CD4-positive, CD25-positive, alpha-beta regulatory T cell (primary cell): ENCODE results near the gene CMPK2. TPM values are rescaled to one million over a fixed set of nuclear protein-coding genes. Genes with fewer than 3 reads are reported as not detected.

Source experiments
- ATAC-seq, 2 donors: fragments of 150-1000 bp; cut with Tn5 transposase; one replicate each; pipeline ENCODE4 v1.10.0; 2021; ENCODE audit warnings: low read depth in 2 of 2, moderate number of reproducible peaks in 2 of 2, moderate library complexity in 1 of 2
- DNase-seq, 3 donors: peaks; one replicate each; pipeline versions ENCODE4 v3.0.0 to v3.0.0-alpha.2; 2012 to 2022; ENCODE audit warnings: mixed read lengths in 1 of 3
- H3K27ac ChIP-seq: one replicate; pipeline ENCODE4 v1.7.0; 2013; ENCODE audit warnings: mild to moderate bottlenecking, low read length; ENCODE audit not compliant: insufficient read depth, poor library complexity, severe bottlenecking
- H3K27me3 ChIP-seq: one replicate; pipeline ENCODE4 v1.7.0; 2013; ENCODE audit warnings: low read length; ENCODE audit not compliant: control insufficient read depth, insufficient read depth
- H3K36me3 ChIP-seq: one replicate; pipeline ENCODE4 v1.7.0; 2013; ENCODE audit warnings: mild to moderate bottlenecking, low read length, moderate library complexity; ENCODE audit not compliant: control insufficient read depth, insufficient read depth
- H3K4me1 ChIP-seq: 2 replicates; pipeline ENCODE4 v1.7.0; 2013; ENCODE audit warnings: mild to moderate bottlenecking, low read length; ENCODE audit not compliant: insufficient read depth, control insufficient read depth, poor library complexity, severe bottlenecking
- H3K4me3 ChIP-seq: one replicate; pipeline ENCODE4 v1.7.0; 2013; ENCODE audit warnings: low read depth, mild to moderate bottlenecking, low read length, moderate library complexity
- H3K9me3 ChIP-seq, 2 experiments: 1 replicate in 1 of 2; 2 replicates in 1 of 2; pipeline ENCODE4 v1.7.0; 2013; ENCODE audit warnings: low read length in 2 of 2, mild to moderate bottlenecking in 1 of 2, moderate library complexity in 1 of 2; ENCODE audit not compliant: control insufficient read depth in 2 of 2
- H3K27ac Mint-ChIP-seq, 3 donors: one replicate each; pipeline ENCODE4 v1.8.0; 2020 to 2022; ENCODE audit warnings: mild to moderate bottlenecking in 3 of 3, mixed read lengths in 3 of 3, moderate library complexity in 2 of 3
- H3K27me3 Mint-ChIP-seq: one replicate; pipeline ENCODE4 v1.8.0; 2022; ENCODE audit warnings: mild to moderate bottlenecking, mixed read lengths
- H3K36me3 Mint-ChIP-seq: one replicate; pipeline ENCODE4 v1.8.0; 2020; ENCODE audit warnings: mixed read lengths
- H3K4me1 Mint-ChIP-seq, 4 donors: one replicate each; pipeline ENCODE4 v1.8.0; 2020 to 2022; ENCODE audit warnings: mixed read lengths in 4 of 4, mild to moderate bottlenecking in 1 of 4
- H3K4me3 Mint-ChIP-seq, 4 donors: one replicate each; pipeline ENCODE4 v1.8.0; 2020 to 2022; ENCODE audit warnings: mild to moderate bottlenecking in 4 of 4, mixed read lengths in 4 of 4, moderate library complexity in 3 of 4
- H3K9me3 Mint-ChIP-seq, 7 donors: one replicate each; pipeline ENCODE4 v1.8.0; 2020 to 2022; ENCODE audit warnings: mixed read lengths in 7 of 7, mild to moderate bottlenecking in 3 of 7, moderate library complexity in 2 of 7
- polyA plus RNA-seq, 4 donors: library from polyadenylated mRNA; unstranded; fragments of 300-500 nt; fragmentation: Illumina TruSeq; gene quantifications; one replicate each; pipeline ENCODE4 v1.2.3, GENCODE V29; 2021
- total RNA-seq: library from RNA; stranded (reverse); gene quantifications from one replicate; pipeline ENCODE4 v1.2.3, GENCODE V29; 2022

Gene CMPK2, protein sequence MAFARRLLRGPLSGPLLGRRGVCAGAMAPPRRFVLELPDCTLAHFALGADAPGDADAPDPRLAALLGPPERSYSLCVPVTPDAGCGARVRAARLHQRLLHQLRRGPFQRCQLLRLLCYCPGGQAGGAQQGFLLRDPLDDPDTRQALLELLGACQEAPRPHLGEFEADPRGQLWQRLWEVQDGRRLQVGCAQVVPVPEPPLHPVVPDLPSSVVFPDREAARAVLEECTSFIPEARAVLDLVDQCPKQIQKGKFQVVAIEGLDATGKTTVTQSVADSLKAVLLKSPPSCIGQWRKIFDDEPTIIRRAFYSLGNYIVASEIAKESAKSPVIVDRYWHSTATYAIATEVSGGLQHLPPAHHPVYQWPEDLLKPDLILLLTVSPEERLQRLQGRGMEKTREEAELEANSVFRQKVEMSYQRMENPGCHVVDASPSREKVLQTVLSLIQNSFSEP
- total RNA-seq (7.4 TPM), polyA plus RNA-seq (1 to 10 TPM; 1.7 to 6.7 (median 3.5) TPM)

DNA sequence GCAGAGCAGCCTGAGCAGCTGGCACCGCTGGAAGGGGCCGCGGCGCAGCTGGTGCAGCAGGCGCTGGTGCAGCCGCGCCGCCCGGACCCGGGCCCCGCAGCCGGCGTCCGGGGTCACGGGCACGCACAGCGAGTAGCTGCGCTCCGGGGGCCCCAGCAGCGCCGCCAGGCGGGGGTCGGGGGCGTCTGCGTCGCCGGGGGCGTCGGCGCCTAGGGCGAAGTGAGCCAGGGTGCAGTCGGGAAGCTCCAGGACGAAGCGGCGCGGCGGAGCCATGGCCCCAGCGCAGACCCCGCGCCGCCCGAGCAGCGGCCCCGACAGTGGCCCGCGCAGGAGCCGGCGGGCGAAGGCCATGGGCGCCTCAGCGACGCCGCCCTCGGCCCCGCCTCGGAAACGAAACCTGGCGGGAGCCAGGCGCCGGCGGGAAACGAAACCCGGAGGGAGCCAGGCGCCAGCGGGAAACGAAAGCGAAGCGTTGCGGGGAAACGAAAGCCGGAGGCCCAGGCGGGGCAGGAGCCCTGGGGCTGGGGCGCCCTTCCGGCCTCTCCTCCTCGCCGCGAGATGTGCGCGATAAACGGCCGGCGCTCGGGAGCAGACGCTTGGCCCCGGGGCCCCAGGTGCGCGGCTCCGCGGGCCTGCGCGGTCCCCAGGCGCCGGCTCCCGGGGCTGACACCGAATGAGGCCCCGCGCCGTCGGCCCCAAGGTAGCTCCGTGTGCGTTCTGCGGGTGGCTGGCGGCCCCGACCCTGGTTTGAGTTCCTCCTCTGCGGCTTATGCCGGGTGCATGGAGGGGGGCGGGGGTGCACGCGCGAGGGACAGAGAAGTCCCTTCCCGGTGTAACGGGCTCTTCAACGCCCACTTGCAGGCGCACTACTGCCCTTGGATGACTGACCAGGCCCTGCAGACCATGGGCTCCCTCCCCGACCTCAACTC, at the start of gene CMPK2:
Gene CMPK2 (minus strand): TSS at position 562 of the 929 bp plus-strand sequence. CDS start 211 bp downstream, at position 351.
- peaks cover 0 to 4% (median 1%) of the 10 kb centered on the region in 7 donors for H3K9me3 Mint-ChIP-seq
- peaks cover 0 to under 1% of the 10 kb centered on the region in 2 experiments for H3K9me3 ChIP-seq
- peak within 1 kb of the TSS; percentile 29 for H3K27ac ChIP-seq
- peak within 1 kb of the TSS; percentile 92 to 98 (median 96) for H3K4me3 Mint-ChIP-seq
- DNase-seq (peak; percentile 60 to 87 (median 74)), ATAC-seq (peak; percentile 73 to 77)
- peaks cover 22% of the 10 kb centered on the region for H3K36me3 Mint-ChIP-seq
- peak within 1 kb of the TSS; percentile 92 to 98 (median 94) for H3K27ac Mint-ChIP-seq
- H3K27me3 ChIP-seq, result no peaks in the 10 kb centered on the region
- peak within 1 kb of the TSS; percentile 80 for H3K4me3 ChIP-seq
- H3K4me1 Mint-ChIP-seq, result peaks cover 6 to 41% (median 23%) of the 10 kb centered on the region in 4 donors
- peaks cover 7% of the 10 kb centered on the region for H3K4me1 ChIP-seq
- H3K27me3 Mint-ChIP-seq, result peaks cover 21% of the 10 kb centered on the region
- H3K36me3 ChIP-seq, result peaks cover 2% of the 10 kb centered on the region

DNA sequence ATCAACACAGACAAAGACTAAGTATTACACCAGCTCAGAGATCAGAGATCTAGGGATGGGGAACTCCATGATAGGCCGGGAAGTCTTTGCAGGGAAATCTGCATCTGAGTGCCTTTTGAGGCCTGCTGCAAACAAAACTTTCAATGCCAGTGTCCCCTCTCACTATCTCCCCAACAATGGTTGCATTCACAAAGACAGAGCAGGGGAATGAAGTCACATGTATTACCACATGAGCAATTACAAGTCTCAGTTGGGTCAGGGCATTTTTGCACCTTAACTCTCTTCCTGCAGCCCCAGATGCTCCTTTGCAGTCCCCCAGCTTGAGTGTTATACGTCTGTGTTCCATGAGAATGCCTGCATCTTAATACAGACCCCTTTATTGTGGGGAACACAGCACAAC, 49.7 kb upstream of the CMPK2 start:
- peak overlapping the region in 3 of 4 donors; percentile 18 to 72 (median 70) for H3K4me3 Mint-ChIP-seq
- no peak overlapping the region for H3K4me3 ChIP-seq
- peaks cover 20 to 78% (median 39%) of the 10 kb centered on the region in 4 donors for H3K4me1 Mint-ChIP-seq
- no peak overlapping the region for H3K27ac ChIP-seq
- peaks cover 17% of the 10 kb centered on the region for H3K27me3 ChIP-seq
- DNase-seq (no peak), ATAC-seq (no peak)
- peaks cover 0 to 1% (median 0%) of the 10 kb centered on the region in 7 donors for H3K9me3 Mint-ChIP-seq
- H3K9me3 ChIP-seq, result no peaks in the 10 kb centered on the region
- H3K4me1 ChIP-seq, result peaks cover 47% of the 10 kb centered on the region
- no peaks in the 10 kb centered on the region for H3K36me3 Mint-ChIP-seq
- H3K27ac Mint-ChIP-seq, result peak overlapping the region in 2 of 3 donors; percentile 52 to 76
- H3K27me3 Mint-ChIP-seq, result peaks cover 63% of the 10 kb centered on the region
- H3K36me3 ChIP-seq, result no peaks in the 10 kb centered on the region

DNA sequence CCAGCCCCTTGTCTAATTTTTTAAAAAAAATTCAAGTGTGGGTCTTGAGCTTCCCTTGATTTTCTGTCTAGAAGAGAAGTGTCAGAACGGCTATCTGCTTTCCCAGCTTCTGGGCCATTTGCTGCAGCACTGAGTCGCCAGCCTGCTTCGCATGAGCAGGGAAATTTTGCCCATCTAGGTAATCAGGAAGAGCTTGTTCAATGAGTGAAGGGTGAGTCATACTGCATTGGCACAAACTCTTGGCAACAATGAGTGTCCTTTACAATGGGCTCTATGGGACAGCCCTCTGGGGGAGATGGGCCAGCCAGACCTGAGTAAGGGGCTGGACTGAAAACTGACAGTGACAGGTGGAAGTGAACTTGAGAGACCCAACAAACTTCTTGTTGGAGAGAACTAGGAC, 49.1 kb upstream of the CMPK2 start:
- no peak for ATAC-seq
- H3K4me1 Mint-ChIP-seq, result peaks cover 23 to 78% (median 43%) of the 10 kb centered on the region in 4 donors

DNA sequence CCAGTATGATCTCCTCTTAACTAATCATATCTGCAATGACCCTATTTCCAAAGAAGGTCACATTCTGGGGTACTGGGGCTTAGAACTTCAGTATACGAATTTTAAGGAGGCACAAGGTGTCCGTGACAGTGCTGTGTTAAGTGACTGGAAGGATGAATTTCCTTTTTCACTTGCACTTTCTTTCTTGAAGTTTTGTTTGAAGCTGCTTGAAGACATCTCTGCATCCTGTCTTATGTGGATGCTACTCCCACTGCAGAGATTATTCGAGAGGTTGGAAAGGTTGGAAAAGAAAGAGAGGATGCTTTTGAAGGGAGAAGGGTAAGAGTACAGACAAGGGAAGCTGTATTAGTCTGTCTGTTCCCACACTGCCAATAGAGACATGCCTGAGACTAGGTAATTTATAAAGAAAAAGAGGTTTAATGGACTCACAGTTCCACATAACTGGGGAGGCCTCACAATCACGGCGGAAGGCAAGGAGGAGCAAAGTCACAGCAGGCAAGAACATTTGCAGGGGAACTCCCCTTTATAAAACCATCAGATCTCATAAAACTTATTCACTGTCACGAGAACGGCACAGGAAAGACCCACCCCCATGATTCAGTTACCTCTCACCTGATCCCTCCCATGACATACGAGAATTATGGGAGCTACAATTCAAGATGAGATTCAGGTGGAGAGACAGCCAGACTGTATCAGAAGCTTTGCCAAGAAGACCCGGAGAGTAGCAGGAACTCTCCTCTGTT, 47.9 kb upstream of the CMPK2 start:
- peak overlapping the region; percentile 70 to 82 (median 72) for H3K4me3 Mint-ChIP-seq
- Histone ChIP-seq H3K36me3 (no peaks in the 10 kb centered on the region), H3K27ac (peak overlapping the region; percentile 73), H3K4me3 (peak overlapping the region; percentile 45), H3K9me3 (no peaks in the 10 kb centered on the region), H3K27me3 (peaks cover 12% of the 10 kb centered on the region), H3K4me1 (peaks cover 65% of the 10 kb centered on the region)
- peaks cover 0 to 1% (median 0%) of the 10 kb centered on the region in 7 donors for H3K9me3 Mint-ChIP-seq
- H3K36me3 Mint-ChIP-seq, result no peaks in the 10 kb centered on the region
- H3K27ac Mint-ChIP-seq, result peak overlapping the region; percentile 81 to 96 (median 83)
- DNase-seq (peak; percentile 20 to 53 (median 48)), ATAC-seq (peak; percentile 29 to 32)
- H3K27me3 Mint-ChIP-seq, result peaks cover 68% of the 10 kb centered on the region
- peaks cover 36 to 78% (median 51%) of the 10 kb centered on the region in 4 donors for H3K4me1 Mint-ChIP-seq

More for the DNA sequence above, 49.1 kb upstream of the CMPK2 start:
- Histone ChIP-seq H3K36me3 (no peaks in the 10 kb centered on the region), H3K4me3 (no peak overlapping the region), H3K9me3 (no peaks in the 10 kb centered on the region), H3K27me3 (peaks cover 15% of the 10 kb centered on the region), H3K4me1 (peaks cover 53% of the 10 kb centered on the region), H3K27ac (peak overlapping the region; percentile 9)
- H3K36me3 Mint-ChIP-seq, result no peaks in the 10 kb centered on the region
- peaks cover 0 to 1% (median 0%) of the 10 kb centered on the region in 7 donors for H3K9me3 Mint-ChIP-seq
- peak overlapping the region; percentile 52 to 80 (median 76) for H3K27ac Mint-ChIP-seq
- H3K4me3 Mint-ChIP-seq, result peak overlapping the region in 1 of 4 donors; percentile 70
- DNase-seq, result no peak
- peaks cover 67% of the 10 kb centered on the region for H3K27me3 Mint-ChIP-seq

DNA sequence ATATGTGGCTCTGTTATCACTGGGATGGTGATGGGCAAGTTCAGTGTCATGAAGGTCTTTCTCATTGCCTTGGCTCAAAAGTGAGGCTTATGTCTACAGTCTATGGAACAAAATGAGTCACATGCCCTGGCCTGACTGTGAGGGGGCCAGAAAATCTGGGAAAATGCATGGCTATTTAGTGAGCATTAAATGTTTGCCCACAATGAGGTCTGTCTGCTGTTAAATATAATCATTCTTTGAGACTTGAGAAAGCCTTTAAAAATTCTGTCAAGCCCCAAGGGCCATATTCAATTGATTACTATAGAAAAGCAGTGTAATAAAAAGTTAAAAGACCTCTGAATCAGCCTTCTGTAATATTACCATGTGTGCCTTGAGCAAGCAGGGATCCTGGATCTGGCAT, 46.0 kb upstream of the CMPK2 start:
- peaks cover 72% of the 10 kb centered on the region for H3K27me3 Mint-ChIP-seq
- H3K9me3 Mint-ChIP-seq, result peaks cover 0 to 1% (median 0%) of the 10 kb centered on the region in 7 donors
- DNase-seq (no peak), ATAC-seq (no peak)
- peaks cover 40 to 94% (median 69%) of the 10 kb centered on the region in 4 donors for H3K4me1 Mint-ChIP-seq
- H3K27ac ChIP-seq, result peak overlapping the region; percentile 47
- peak overlapping the region; percentile 22 for H3K4me3 ChIP-seq
- H3K36me3 ChIP-seq, result no peaks in the 10 kb centered on the region
- peak overlapping the region; percentile 84 to 100 (median 86) for H3K27ac Mint-ChIP-seq
- peaks cover 25% of the 10 kb centered on the region for H3K27me3 ChIP-seq
- no peaks in the 10 kb centered on the region for H3K36me3 Mint-ChIP-seq
- peak overlapping the region in 2 of 4 donors; percentile 16 to 64 for H3K4me3 Mint-ChIP-seq
- no peaks in the 10 kb centered on the region for H3K9me3 ChIP-seq
- H3K4me1 ChIP-seq, result peaks cover 66% of the 10 kb centered on the region

DNA sequence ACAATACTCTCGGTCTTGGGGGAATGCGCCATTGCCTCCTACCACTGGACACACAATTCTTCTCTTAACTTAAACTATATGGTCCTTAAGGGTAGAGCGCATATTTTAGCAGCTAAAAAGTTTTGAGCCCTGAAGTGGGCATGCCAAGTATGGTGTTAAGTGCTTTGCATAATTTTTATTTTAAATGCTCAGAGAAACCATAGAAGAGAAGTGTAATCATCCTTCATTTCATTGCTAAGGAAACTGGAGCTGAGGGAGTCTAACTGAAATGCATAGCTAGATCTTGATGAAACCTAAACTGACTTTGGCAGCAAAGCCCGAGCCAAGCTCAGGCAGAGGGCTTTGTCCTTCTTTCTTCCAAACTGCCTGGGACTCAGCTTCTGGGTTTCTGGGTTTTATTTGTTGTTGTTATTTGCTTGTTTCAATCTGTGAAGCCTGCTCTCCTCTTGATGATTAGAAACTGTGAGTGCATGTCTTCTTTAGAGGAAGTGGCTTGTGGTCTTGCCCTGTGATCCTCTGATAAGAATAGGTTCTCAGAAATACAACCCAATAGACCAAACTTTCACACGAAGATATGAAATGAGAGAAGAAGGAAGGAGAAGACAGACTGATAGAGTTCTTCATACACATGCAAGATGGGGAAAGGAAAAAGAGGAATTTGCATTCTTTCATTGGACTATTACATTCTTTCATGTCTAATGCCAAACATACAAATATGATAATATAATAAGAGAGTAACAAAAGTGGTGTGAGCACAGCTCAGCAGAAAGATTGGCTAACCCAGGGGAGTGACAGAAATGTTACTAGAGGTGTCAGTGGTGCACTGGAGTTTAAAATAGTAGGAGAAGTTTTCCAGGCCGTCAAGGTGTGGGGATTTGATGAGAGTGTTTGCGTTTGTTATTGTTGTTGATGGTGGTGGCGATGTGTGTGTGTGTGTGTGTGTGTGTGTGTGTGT, 44.0 kb upstream of the CMPK2 start:
- Histone ChIP-seq H3K4me3 (peak overlapping the region; percentile 75), H3K4me1 (peaks cover 59% of the 10 kb centered on the region), H3K9me3 (no peaks in the 10 kb centered on the region), H3K27ac (peak overlapping the region; percentile 57), H3K27me3 (peaks cover 22% of the 10 kb centered on the region), H3K36me3 (no peaks in the 10 kb centered on the region)
- ATAC-seq (peak; percentile 81 to 82), DNase-seq (peak in 2 of 3 donors; percentile 77 to 85)
- Mint-ChIP-seq H3K4me3 (peak overlapping the region; percentile 56 to 84 (median 73)), H3K4me1 (peaks cover 34 to 86% (median 70%) of the 10 kb centered on the region in 4 donors), H3K27me3 (peaks cover 52% of the 10 kb centered on the region), H3K9me3 (peaks cover 0 to 3% (median 0%) of the 10 kb centered on the region in 7 donors), H3K27ac (peak overlapping the region; percentile 84 to 100 (median 93)), H3K36me3 (no peaks in the 10 kb centered on the region)
